Thoracic aorta (tissue), 2 donors: Measurements from ENCODE around the gene FAR2. TPM values are rescaled to one million over a fixed set of nuclear protein-coding genes. Genes with fewer than 3 reads are reported as not detected.

ENCODE experiments used
- ATAC-seq: fragments of 150-250 bp; one replicate; pipeline ENCODE4 v1.8.0; 2017; ENCODE audit warnings: low read depth; ENCODE audit not compliant: insufficient number of reproducible peaks, low FRiP score
- DNase-seq: peaks from one replicate; pipeline ENCODE4 v3.0.0-alpha.2; 2020; ENCODE audit warnings: low spot score
- H3K27ac ChIP-seq, 2 donors: fragments of 200-600 bp; sonication (generic); 1 replicate in 1 of 2; 2 replicates in 1 of 2; pipeline ENCODE4 v1.5.1; 2016; ENCODE audit warnings: mild to moderate bottlenecking in 2 of 2, moderate library complexity in 2 of 2
- H3K27me3 ChIP-seq: fragments of 200-600 bp; sonication (generic); replicated peaks from 2 replicates; pipeline ENCODE4 v1.6.0; 2016; ENCODE audit warnings: mild to moderate bottlenecking; ENCODE audit not compliant: insufficient read depth
- H3K36me3 ChIP-seq: fragments of 200-600 bp; sonication (generic); one replicate; pipeline ENCODE4 v1.5.1; 2016
- H3K4me1 ChIP-seq, 2 donors: fragments of 200-600 bp; sonication (generic); 1 replicate in 1 of 2; 2 replicates in 1 of 2; pipeline versions ENCODE4 v1.5.1 to v1.6.0; 2016; ENCODE audit warnings: low read depth in 2 of 2, mild to moderate bottlenecking in 1 of 2; ENCODE audit not compliant: control insufficient read depth in 1 of 2
- H3K4me3 ChIP-seq: fragments of 200-600 bp; sonication (generic); 2 replicates; pipeline ENCODE4 v1.5.1; 2016; ENCODE audit warnings: mild to moderate bottlenecking
- H3K9me3 ChIP-seq: fragments of 200-600 bp; sonication (generic); 2 replicates; pipeline ENCODE4 v1.5.1; 2016
- CTCF ChIP-seq: fragments of 200-600 bp; sonication (generic); IDR thresholded peaks from one replicate; pipeline ENCODE4 v1.5.1; 2019; ENCODE audit warnings: antibody characterized with exemption
- total RNA-seq, 2 donors: library from RNA; depleted of rRNA; stranded (reverse); fragments of >200 nt; gene quantifications; one replicate each; pipeline versions ENCODE4 v1.1.0 to v1.2.3, GENCODE V29; 2016

Gene FAR2
- total RNA-seq, 2 donors from 2014 or later = 8.5 to 16.9 TPM

- no peaks in the 10 kb centered on the region for H3K9me3 ChIP-seq
- no peaks in the 10 kb centered on the region for H3K27me3 ChIP-seq
- H3K36me3 ChIP-seq = no peaks in the 10 kb centered on the region
- peaks cover 0 to 15% of the 10 kb centered on the region in 2 donors for H3K4me1 ChIP-seq
- ATAC-seq (no peak), DNase-seq (no peak)
- H3K4me3 ChIP-seq = no peak overlapping the region
- no peak for TF ChIP-seq CTCF
- H3K27ac ChIP-seq = no peak overlapping the region
Observed at GRCh38 chr12:29317556-29318363, 168.7 kb downstream of the FAR2 start.

- peaks cover 0 to 15% of the 10 kb centered on the region in 2 donors for H3K4me1 ChIP-seq
- no peaks in the 10 kb centered on the region for H3K27me3 ChIP-seq
- H3K36me3 ChIP-seq = no peaks in the 10 kb centered on the region
- no peak overlapping the region for H3K4me3 ChIP-seq
- no peak for ATAC-seq
- H3K9me3 ChIP-seq = no peaks in the 10 kb centered on the region
- DNase-seq = no peak
- TF ChIP-seq CTCF = no peak
- H3K27ac ChIP-seq = no peak overlapping the region
Observed at GRCh38 chr12:29320295-29321085, 171.4 kb downstream of the FAR2 start.

- H3K4me3 ChIP-seq = no peak overlapping the region
- H3K36me3 ChIP-seq = no peaks in the 10 kb centered on the region
- H3K4me1 ChIP-seq = peaks cover 0 to 6% of the 10 kb centered on the region in 2 donors
- ATAC-seq (no peak), DNase-seq (no peak)
- H3K27ac ChIP-seq = no peak overlapping the region
- no peaks in the 10 kb centered on the region for H3K27me3 ChIP-seq
- TF ChIP-seq CTCF = no peak
- no peaks in the 10 kb centered on the region for H3K9me3 ChIP-seq
Observed at GRCh38 chr12:29322157-29322556, 173.1 kb downstream of the FAR2 start.

DNA sequence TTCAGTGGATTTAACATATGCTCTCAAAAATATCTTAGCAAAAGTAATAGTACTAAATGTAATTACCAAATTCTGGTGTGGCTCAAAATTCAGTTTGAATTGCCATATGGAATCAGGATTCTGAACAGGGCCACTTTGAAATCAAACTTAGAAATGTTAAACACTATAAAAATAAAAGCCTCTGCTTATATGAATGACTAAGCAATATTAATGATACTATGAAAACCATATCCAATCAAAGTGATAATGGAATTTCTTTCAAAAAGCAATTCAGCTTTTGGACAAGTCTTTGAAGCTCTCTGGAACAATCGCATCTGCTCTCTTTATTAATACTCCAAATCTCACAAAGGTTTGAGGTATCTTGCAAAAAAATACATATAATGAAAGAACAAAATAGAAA is 180.3 kb downstream of the FAR2 start:
- Histone ChIP-seq H3K27ac (no peak overlapping the region), H3K36me3 (no peaks in the 10 kb centered on the region), H3K4me1 (no peaks in the 10 kb centered on the region), H3K27me3 (no peaks in the 10 kb centered on the region), H3K9me3 (no peaks in the 10 kb centered on the region), H3K4me3 (no peak overlapping the region)
- DNase-seq (no peak), ATAC-seq (no peak)
- no peak for TF ChIP-seq CTCF

- ATAC-seq = no peak
- Histone ChIP-seq H3K27ac (no peak overlapping the region), H3K9me3 (no peaks in the 10 kb centered on the region), H3K27me3 (no peaks in the 10 kb centered on the region), H3K36me3 (no peaks in the 10 kb centered on the region), H3K4me3 (no peak overlapping the region), H3K4me1 (no peaks in the 10 kb centered on the region)
- DNase-seq = no peak
- no peak for TF ChIP-seq CTCF
Observed at GRCh38 chr12:29333178-29333577, 184.1 kb downstream of the FAR2 start.
